ENCODE data around the gene FUOM. TPM values are rescaled to one million over a fixed set of nuclear protein-coding genes. Genes with fewer than 3 reads are reported as not detected.

The FUOM gene
- total RNA-seq, 2 experiments from 2014 or later: 30.4 to 46.0 TPM

DNA sequence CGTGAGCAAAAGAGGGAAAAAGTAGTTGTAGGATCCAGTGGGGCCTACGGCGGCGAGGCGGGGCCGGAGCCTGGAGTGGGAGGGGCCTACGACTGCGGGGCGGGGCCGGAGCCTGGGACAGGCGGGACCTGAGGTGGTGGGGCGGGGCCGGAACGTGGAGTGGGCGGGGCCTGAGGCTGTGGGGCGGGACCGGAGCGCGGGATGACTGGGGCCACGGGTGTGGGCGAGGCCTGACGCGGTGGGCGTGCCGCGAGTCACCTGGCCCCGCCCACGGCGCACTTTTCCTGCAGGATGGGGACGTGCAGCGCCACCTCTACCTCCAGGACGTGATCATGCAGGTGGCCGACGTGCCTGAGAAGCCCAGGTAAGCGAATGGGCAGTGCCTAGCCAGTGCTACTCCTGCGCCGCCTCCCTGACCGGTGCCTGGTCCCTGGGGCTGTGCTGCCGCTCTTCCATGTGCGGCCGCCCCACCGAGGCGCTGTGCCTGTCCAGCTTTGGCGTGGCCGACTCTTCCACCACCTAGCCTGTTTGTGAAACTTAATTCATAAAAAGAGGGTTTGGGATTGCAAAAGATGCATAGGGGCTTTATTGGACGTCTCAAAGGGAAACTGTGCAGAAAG, 48.6 kb downstream of the FUOM start:
- peaks cover 22% of the 10 kb centered on the region for H3K4me1 ChIP-seq (ENCODE audit: insufficient read depth, low read length, poor library complexity, severe bottlenecking)
- CTCF ChIA-PET (ENCODE audit: unreplicated experiment): no interaction called here
- peaks cover 38% of the 10 kb centered on the region for H3K36me3 ChIP-seq (ENCODE audit: insufficient read depth, low read length)
- H3K9me3 ChIP-seq (ENCODE audit: low read length): no peaks in the 10 kb centered on the region
- H3K9me2 ChIP-seq (ENCODE audit: insufficient read depth, low read length): no peaks in the 10 kb centered on the region
- H4K20me1 ChIP-seq (ENCODE audit: insufficient read depth, low read length): no peaks in the 10 kb centered on the region
- peak overlapping the region; percentile 88; the same call in 1 of the 2 replicates for H3K4me2 ChIP-seq (ENCODE audit: low read length)
- peak overlapping the region; percentile 75 for H3K27ac ChIP-seq (ENCODE audit: low read depth, low read length, poor library complexity, severe bottlenecking)
- peak overlapping the region; percentile 82 for H3K4me3 ChIP-seq (ENCODE audit: low read depth, low read length, poor library complexity, severe bottlenecking)
- H3K79me2 ChIP-seq (ENCODE audit: insufficient read depth, low read depth, low read length): peaks cover 31% of the 10 kb centered on the region
- POLR2A ChIA-PET: interaction anchor here (1.0 kb wide), 1 partner anchor 15 kb away, joined by 9 read pairs; no protein-coding TSS in a partner anchor
- intact Hi-C loops (cut with micrococcal nuclease; ENCODE audit: unreplicated experiment): loop anchor here (2.0 to 5.0 kb wide), 3 partner anchors 16 to 83 kb away; partner anchors contain the start of gene MTG1
- DNase-seq (ENCODE audit: low spot score): peak; percentile 83
- BruUV-seq (replicated peaks): no TSS peak
- peak overlapping the region; percentile 63 for H2AFZ ChIP-seq (ENCODE audit: low read length)
- no peak for TF ChIP-seq EZH2phosphoT487 (IDR thresholded peaks at IDR 0.05; ENCODE audit: borderline replicate concordance, low read depth, low read length)
- TF ChIP-seq, protein P1, sequence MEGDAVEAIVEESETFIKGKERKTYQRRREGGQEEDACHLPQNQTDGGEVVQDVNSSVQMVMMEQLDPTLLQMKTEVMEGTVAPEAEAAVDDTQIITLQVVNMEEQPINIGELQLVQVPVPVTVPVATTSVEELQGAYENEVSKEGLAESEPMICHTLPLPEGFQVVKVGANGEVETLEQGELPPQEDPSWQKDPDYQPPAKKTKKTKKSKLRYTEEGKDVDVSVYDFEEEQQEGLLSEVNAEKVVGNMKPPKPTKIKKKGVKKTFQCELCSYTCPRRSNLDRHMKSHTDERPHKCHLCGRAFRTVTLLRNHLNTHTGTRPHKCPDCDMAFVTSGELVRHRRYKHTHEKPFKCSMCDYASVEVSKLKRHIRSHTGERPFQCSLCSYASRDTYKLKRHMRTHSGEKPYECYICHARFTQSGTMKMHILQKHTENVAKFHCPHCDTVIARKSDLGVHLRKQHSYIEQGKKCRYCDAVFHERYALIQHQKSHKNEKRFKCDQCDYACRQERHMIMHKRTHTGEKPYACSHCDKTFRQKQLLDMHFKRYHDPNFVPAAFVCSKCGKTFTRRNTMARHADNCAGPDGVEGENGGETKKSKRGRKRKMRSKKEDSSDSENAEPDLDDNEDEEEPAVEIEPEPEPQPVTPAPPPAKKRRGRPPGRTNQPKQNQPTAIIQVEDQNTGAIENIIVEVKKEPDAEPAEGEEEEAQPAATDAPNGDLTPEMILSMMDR (conservative IDR thresholded peaks at IDR 0.05; ENCODE audit: low read length): no peak

DNA sequence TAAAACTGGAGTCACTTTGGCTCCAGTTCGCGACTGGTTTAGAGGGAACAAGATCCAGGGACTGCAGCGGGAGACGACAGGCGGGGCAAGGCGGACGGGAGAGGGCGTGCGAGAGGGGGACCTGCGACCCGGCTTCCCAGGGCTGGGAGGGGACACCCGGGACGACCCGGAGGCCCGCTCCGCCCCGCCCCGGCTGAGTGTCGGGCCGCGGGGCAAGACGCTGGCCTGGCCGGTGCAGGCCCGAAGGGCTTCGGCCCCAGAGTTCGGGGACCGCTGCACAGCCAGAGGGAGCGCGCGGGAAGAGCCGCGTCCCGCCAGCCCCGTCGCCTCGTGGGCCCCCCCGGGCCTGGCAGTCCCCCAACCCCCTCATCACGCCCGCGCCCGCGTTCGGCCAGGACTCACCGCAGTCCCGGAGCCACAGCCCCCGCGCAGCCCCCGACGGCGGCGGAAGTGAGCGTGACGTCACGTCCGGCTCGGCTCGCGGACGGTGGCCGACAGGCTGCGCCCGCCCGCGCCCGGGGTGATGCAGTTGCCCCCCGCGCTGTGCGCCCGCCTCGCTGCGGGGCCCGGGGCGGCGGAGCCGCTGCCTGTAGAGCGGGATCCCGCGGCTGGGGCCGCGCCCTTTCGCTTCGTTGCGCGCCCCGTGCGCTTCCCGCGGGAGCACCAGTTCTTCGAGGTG, 49.3 kb downstream of the FUOM start, which contains the start of the genes TUBGCP2 and ZNF511:
TUBGCP2 (minus strand) TSS at position 452 of the 679 bp plus-strand sequence. CDS start 5,931 bp downstream, outside the sequence.
ZNF511 (plus strand) TSS at position 494 of the 679 bp plus-strand sequence; CDS start at position 524, 30 bp downstream.
- TSS peak; percentile 53 for BruUV-seq (replicated peaks)
- H3K4me3 ChIP-seq (ENCODE audit: low read depth, low read length, poor library complexity, severe bottlenecking): peak within 1 kb of the TSS; percentile 82
- DNase-seq (ENCODE audit: low spot score): peak; percentile 91
- TF ChIP-seq EZH2phosphoT487 (IDR thresholded peaks at IDR 0.05; ENCODE audit: borderline replicate concordance, low read depth, low read length): no peak
- TF ChIP-seq, protein P1 (conservative IDR thresholded peaks at IDR 0.05; ENCODE audit: low read length): no peak; the same call in 1 of the 2 replicates
- POLR2A ChIA-PET: no interaction called here
- H3K79me2 ChIP-seq (ENCODE audit: insufficient read depth, low read depth, low read length): peaks cover 33% of the 10 kb centered on the region
- peaks cover 38% of the 10 kb centered on the region for H3K36me3 ChIP-seq (ENCODE audit: insufficient read depth, low read length)
- no peaks in the 10 kb centered on the region for H3K9me2 ChIP-seq (ENCODE audit: insufficient read depth, low read length)
- H3K9me3 ChIP-seq (ENCODE audit: low read length): no peaks in the 10 kb centered on the region
- peak within 1 kb of the TSS; percentile 75 for H3K27ac ChIP-seq (ENCODE audit: low read depth, low read length, poor library complexity, severe bottlenecking)
- H3K4me1 ChIP-seq (ENCODE audit: insufficient read depth, low read length, poor library complexity, severe bottlenecking): peaks cover 16% of the 10 kb centered on the region
- no peaks in the 10 kb centered on the region for H4K20me1 ChIP-seq (ENCODE audit: insufficient read depth, low read length)
- H2AFZ ChIP-seq (ENCODE audit: low read length): peak within 1 kb of the TSS; percentile 63
- CTCF ChIA-PET (ENCODE audit: unreplicated experiment): interaction anchor here (0.5 to 0.9 kb wide), 2 partner anchors 15 to 45 kb away, joined by 3 read pairs; no protein-coding TSS in a partner anchor
- H3K4me2 ChIP-seq (ENCODE audit: low read length): peak within 1 kb of the TSS; percentile 88
- intact Hi-C loops (cut with micrococcal nuclease; ENCODE audit: unreplicated experiment): loop anchor here (2.0 to 5.0 kb wide), 3 partner anchors 16 to 84 kb away; partner anchors contain the start of gene MTG1

All from OCI-LY7 (cell line).